PC-3 (cell line): ENCODE results near the gene NRDC. TPM values are rescaled to one million over a fixed set of nuclear protein-coding genes. Genes with fewer than 3 reads are reported as not detected.

Experiments
- ATAC-seq: fragments of 200-7000 bp; cut with Tn5 transposase; 2 replicates; pipeline ENCODE4 v1.9.1; 2020; ENCODE audit warnings: mild to moderate bottlenecking, moderate library complexity
- BruUV-seq: library from RNA; stranded (reverse); fragments of 400-500 nt; replicated peaks from 2 replicates; lab custom pipeline; 2021; lab: Mats Ljungman, UMichigan
- CTCF ChIA-PET: fragments of 300-600 bp; sonication (Branson Sonifier 250); formaldehyde crosslinking; loops from one replicate; lab custom pipeline; 2022; ENCODE audit warnings: antibody characterized with exemption; lab: Charles Lee
- POLR2A ChIA-PET: fragments of 300-600 bp; sonication (Branson Sonifier 250); formaldehyde crosslinking; loops from one replicate; lab custom pipeline; 2022; ENCODE audit warnings: antibody characterized with exemption; ENCODE audit not compliant: unreplicated experiment; lab: Charles Lee
- DNase-seq: peaks from one replicate; pipeline ENCODE4 v3.0.0-alpha.2; 2015
- H2AFZ ChIP-seq: fragments of 300-600 bp; sonication (generic); 2 replicates; pipeline ENCODE4 v1.6.0; 2016; ENCODE audit warnings: antibody characterized with exemption, low read length
- H3F3A ChIP-seq: fragments of 300-600 bp; sonication (generic); one replicate; pipeline ENCODE4 v1.6.0; 2017; ENCODE audit warnings: antibody characterized with exemption, low read length, control low read depth, mild to moderate bottlenecking; ENCODE audit not compliant: unreplicated experiment
- H3K27ac ChIP-seq: fragments of 300-600 bp; sonication (generic); 2 replicates; pipeline ENCODE4 v1.5.1; 2016; ENCODE audit warnings: mild to moderate bottlenecking, low read length
- H3K27me3 ChIP-seq: fragments of 300-600 bp; sonication (generic); 2 replicates; pipeline ENCODE4 v1.6.1; 2016; ENCODE audit warnings: low read length, mixed read lengths
- H3K36me3 ChIP-seq: fragments of 300-600 bp; sonication (generic); 2 replicates; pipeline ENCODE4 v1.6.1; 2016; ENCODE audit warnings: low read depth, mixed run types, low read length, mixed read lengths
- H3K4me1 ChIP-seq: fragments of 300-600 bp; sonication (generic); 2 replicates; pipeline ENCODE4 v1.5.1; 2016; ENCODE audit warnings: low read length; ENCODE audit not compliant: insufficient read depth
- H3K4me2 ChIP-seq: fragments of 300-600 bp; sonication (generic); 2 replicates; pipeline ENCODE4 v1.6.0; 2016; ENCODE audit warnings: low read length
- H3K4me3 ChIP-seq: fragments of 300-600 bp; sonication (generic); 2 replicates; pipeline ENCODE4 v1.5.1; 2016; ENCODE audit warnings: mild to moderate bottlenecking, low read length, mixed read lengths
- H3K79me2 ChIP-seq: fragments of 300-600 bp; sonication (generic); 2 replicates; pipeline ENCODE4 v1.6.1; 2017; ENCODE audit warnings: low read length, mixed read lengths
- H3K9ac ChIP-seq: fragments of 300-600 bp; sonication (generic); 2 replicates; pipeline ENCODE4 v1.6.0; 2016; ENCODE audit warnings: mild to moderate bottlenecking, low read length
- H3K9me2 ChIP-seq: fragments of 300-600 bp; sonication (generic); replicated peaks from 2 replicates; pipeline ENCODE4 v1.6.1; 2016; ENCODE audit warnings: mixed run types, low read length, mixed read lengths
- H3K9me3 ChIP-seq: fragments of 300-600 bp; sonication (generic); 2 replicates; pipeline ENCODE4 v1.6.1; 2016; ENCODE audit warnings: low read length, mixed read lengths
- H4K20me1 ChIP-seq: fragments of 300-600 bp; sonication (generic); 2 replicates; pipeline ENCODE4 v1.6.1; 2016; ENCODE audit warnings: low read length, mixed read lengths
- CTCF ChIP-seq: fragments of 300-600 bp; sonication (generic); conservative IDR thresholded peaks from 2 replicates; pipeline ENCODE4 v1.5.1; 2017; ENCODE audit warnings: antibody characterized with exemption, low read depth, mild to moderate bottlenecking, low read length
- EZH2 ChIP-seq: fragments of 300-600 bp; sonication (generic); IDR thresholded peaks from one replicate; pipeline ENCODE4 v1.6.1; 2017; ENCODE audit warnings: antibody characterized with exemption, mild to moderate bottlenecking, low read length; ENCODE audit not compliant: unreplicated experiment
- EZH2phosphoT487 ChIP-seq: fragments of 300-600 bp; sonication (generic); IDR thresholded peaks from 2 replicates; pipeline ENCODE4 v1.6.1; 2018; ENCODE audit warnings: mild to moderate bottlenecking, antibody characterized with exemption, low read length, borderline replicate concordance
- intact Hi-C: fragments of 100-400 bp; cut with micrococcal nuclease; formaldehyde crosslinking; loops from 2 replicates; pipeline ENCODE4 v1.9.0; 2023
- total RNA-seq: library from RNA; depleted of rRNA; stranded (reverse); fragments of >200 nt; gene quantifications from 2 replicates; pipeline ENCODE4 v1.2.3, GENCODE V29; 2014

NRDC gene
- total RNA-seq, 1 experiment from 2014 or later, result 96.8 TPM

- BruUV-seq, result no TSS peak
- Histone ChIP-seq H3K9me3 (no peaks in the 10 kb centered on the region), H3K36me3 (no peaks in the 10 kb centered on the region), H3K9ac (no peak overlapping the region), H3K4me1 (no peaks in the 10 kb centered on the region), H3K79me2 (no peaks in the 10 kb centered on the region), H3K27ac (no peak overlapping the region), H3K9me2 (no peaks in the 10 kb centered on the region), H2AFZ (no peak overlapping the region), H3F3A (no peaks in the 10 kb centered on the region), H3K4me2 (no peak overlapping the region), H3K4me3 (no peak overlapping the region), H4K20me1 (no peaks in the 10 kb centered on the region), H3K27me3 (no peaks in the 10 kb centered on the region)
- intact Hi-C loops, result no loop called here
- TF ChIP-seq EZH2 (no peak), CTCF (no peak), EZH2phosphoT487 (no peak)
- DNase-seq (no peak), ATAC-seq (no peak)
- ChIA-PET CTCF (no interaction called here), POLR2A (no interaction called here)
These were observed 30.0 kb upstream of the NRDC start for GRCh38 chr1:51908499-51908898.

DNA sequence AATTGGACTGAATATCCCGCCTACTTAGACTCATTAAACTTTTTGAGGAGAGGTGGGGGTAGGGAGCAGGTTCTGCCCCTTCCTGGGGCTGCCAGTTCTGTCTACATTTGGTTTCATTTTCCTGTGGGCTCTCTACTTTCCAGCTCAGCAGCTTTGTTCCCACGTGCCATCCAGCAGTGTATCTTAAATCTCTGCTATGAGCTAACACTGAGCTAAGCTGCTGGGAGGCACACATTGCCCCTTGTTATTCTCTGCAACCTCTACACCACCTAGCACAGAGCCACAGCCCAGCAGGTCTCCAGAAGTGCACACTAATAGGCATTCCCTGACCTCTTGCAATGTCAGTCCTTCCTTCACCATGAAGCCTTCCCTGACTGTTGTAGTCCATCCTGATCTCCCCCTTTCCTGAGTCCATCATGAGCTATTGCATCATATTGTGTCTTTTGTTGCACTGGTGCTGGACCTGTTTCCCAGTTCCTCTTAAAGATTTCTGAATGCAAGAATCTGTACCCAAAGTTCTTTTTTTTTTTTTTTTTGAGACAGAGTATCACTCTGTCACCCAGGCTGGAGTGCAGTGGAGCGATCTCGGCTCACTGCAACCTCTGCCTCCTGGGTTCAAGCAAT, 28.7 kb upstream of the NRDC start:
- Histone ChIP-seq H3K4me3 (no peak overlapping the region), H2AFZ (no peak overlapping the region), H3K9ac (no peak overlapping the region), H3K4me1 (no peaks in the 10 kb centered on the region), H4K20me1 (no peaks in the 10 kb centered on the region), H3K79me2 (no peaks in the 10 kb centered on the region), H3K36me3 (no peaks in the 10 kb centered on the region), H3K27ac (no peak overlapping the region), H3K27me3 (no peaks in the 10 kb centered on the region), H3K4me2 (no peak overlapping the region), H3K9me3 (no peaks in the 10 kb centered on the region), H3K9me2 (no peaks in the 10 kb centered on the region), H3F3A (no peaks in the 10 kb centered on the region)
- POLR2A ChIA-PET, result no interaction called here
- ATAC-seq (no peak), DNase-seq (no peak)
- intact Hi-C loops, result no loop called here
- no TSS peak for BruUV-seq
- TF ChIP-seq EZH2, result no peak
- no peak for TF ChIP-seq CTCF
- TF ChIP-seq EZH2phosphoT487, result no peak
- CTCF ChIA-PET, result no interaction called here

- POLR2A ChIA-PET, result no interaction called here
- CTCF ChIA-PET, result no interaction called here
- TF ChIP-seq CTCF (no peak), EZH2 (no peak), EZH2phosphoT487 (no peak)
These were observed 28.0 kb upstream of the NRDC start for GRCh38 chr1:51906306-51907078.

More at GRCh38 chr1:51906306-51907078, 28.0 kb upstream of the NRDC start:
- H2AFZ ChIP-seq, result no peak overlapping the region
- no peaks in the 10 kb centered on the region for H3K9me3 ChIP-seq
- H3K27ac ChIP-seq, result no peak overlapping the region
- H3K9me2 ChIP-seq, result no peaks in the 10 kb centered on the region
- DNase-seq (peak; percentile 22), ATAC-seq (no peak)
- BruUV-seq, result no TSS peak
- no peaks in the 10 kb centered on the region for H4K20me1 ChIP-seq
- H3K79me2 ChIP-seq, result no peaks in the 10 kb centered on the region
- no peaks in the 10 kb centered on the region for H3F3A ChIP-seq
- no peaks in the 10 kb centered on the region for H3K36me3 ChIP-seq
- intact Hi-C loops, result no loop called here
- H3K4me3 ChIP-seq, result no peak overlapping the region
- H3K9ac ChIP-seq, result no peak overlapping the region
- H3K4me1 ChIP-seq, result no peaks in the 10 kb centered on the region
- no peak overlapping the region for H3K4me2 ChIP-seq
- no peaks in the 10 kb centered on the region for H3K27me3 ChIP-seq
